ENCODE measurements around the gene TCAF2.
"Not testable (repeated sequence)": the region's sequence is repeated elsewhere in the genome, so short reads cannot be mapped to it uniquely, and the experiment has no call there.

Gene TCAF2

DNA sequence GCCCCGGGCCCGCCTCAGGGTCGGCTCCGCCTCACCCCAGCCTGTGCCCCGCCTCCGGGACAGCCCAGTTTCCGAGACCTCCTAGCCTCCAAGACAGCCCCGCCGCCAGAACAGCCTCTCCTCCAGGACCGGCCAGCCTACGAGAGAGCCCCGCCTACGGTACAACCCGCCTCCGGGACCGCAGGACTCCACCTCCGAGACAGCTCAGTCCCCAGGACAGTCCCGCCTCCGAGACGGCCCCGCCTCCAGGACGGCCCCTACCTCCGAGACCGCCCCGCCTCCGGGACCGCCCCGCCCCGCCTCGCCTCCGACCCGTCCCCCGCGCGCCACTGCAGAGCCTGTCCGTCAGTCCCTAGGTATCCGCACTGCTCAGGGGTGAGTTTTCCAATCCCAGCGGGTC lies at the start of gene TCAF2:
Gene TCAF2, plus strand, starts transcription at position 329 of the 400 bp plus-strand sequence.
- H3K4me3 ChIP-seq (ENCODE audit: low read depth, low read length): not testable (repeated sequence)

DNA sequence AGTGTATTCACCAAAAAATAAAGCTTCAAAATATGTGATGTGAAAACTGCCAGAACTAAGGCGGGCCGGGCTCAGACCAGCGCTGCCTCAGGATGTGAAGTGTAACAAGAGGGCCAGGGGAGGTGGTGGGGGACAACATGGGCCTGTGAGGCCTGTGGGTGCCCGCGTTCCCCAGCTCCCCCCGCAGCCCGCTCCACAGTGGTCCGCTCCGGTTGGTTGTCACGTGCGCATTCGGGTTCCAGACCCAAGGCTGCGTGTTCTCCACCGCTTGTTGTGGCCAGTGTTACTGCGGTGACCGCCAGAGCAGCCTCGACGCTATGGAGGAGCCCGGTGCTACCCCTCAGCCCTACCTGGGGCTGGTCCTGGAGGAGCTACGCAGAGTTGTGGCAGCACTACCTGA lies 49.3 kb upstream of the TCAF2 start, which contains the start of gene CTAGE15:
Gene CTAGE15, plus strand, starts transcription at position 301 of the 400 bp plus-strand sequence. Its CDS starts 17 bp downstream, at position 318.
- H3K4me3 ChIP-seq (ENCODE audit: low read depth, low read length): not testable (repeated sequence)

DNA sequence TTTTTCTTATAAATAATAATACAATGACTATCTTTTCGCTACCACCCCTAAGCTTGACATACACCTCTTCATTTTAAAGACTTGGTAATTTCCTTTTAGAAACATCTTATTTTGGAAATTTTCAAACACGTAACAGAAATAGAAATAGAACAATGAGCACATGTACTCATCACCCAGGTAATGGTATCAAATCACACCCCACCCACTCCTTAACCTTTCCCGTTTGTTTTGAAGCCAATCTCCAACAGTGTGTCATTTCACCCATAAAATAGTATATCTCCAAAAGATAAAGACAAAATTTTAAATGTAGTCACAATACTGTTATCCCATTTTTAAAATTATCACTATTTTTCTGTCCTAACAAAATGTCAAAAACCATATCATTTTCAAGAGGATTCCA lies 32.6 kb upstream of the TCAF2 start:
- not testable (repeated sequence) for H3K4me3 ChIP-seq (ENCODE audit: low read depth, low read length)

DNA sequence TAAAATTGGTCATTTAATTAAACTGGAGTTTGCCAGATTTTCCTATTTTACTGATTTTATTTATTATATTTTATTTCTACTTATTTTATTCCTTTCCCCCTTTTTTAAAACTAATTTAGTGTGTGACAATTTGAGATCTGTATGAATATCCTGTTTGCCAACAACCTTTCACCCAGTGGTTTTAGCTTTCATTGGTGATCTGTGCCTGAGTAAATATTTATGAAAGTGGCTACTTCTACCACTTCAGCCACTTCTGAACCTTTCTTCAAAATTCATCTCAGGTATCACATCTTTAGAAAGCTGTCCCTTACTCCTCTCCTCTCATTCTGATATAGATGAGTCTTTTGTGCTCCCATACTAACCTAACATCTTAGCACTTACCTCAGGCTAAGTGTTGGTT lies 30.9 kb upstream of the TCAF2 start:
- H3K4me3 ChIP-seq (ENCODE audit: low read depth, low read length): not testable (repeated sequence)

DNA sequence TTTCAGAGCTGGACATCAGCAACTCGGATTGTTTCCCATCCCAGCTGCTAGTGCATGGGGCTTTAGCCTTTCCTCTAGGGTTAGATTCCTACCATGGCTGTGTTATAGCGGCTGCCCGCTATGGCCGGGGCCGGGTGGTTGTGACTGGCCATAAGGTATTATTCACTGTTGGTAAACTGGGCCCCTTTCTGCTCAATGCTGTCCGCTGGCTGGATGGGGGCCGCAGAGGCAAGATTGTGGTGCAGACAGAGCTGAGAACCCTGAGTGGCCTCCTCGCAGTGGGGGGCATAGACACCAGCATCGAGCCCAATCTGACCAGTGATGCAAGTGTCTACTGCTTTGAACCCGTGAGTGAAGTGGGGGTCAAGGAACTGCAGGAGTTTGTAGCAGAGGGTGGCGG lies 22.7 kb upstream of the TCAF2 start:
- not testable (repeated sequence) for H3K4me3 ChIP-seq (ENCODE audit: low read depth, low read length)

DNA sequence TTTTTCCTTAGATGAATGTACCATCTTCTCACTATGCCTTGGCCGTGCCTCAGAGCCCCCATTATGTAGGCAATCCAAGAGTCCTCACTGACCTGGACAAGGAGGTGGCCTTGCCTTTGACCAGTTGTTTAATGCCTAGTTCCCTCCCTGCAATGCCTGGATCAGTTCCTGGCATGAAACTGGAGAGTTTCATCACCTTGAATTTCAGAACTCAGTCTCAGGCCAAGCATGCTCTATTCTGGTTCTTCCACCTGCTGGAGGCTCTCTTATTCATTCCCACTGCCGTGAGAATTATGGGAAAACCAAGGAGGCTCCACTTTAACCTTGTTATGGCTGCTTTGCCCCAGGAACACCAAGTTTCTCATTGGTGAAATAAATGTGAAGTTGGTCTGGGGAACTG lies 17.2 kb upstream of the TCAF2 start:
- not testable (repeated sequence) for H3K4me3 ChIP-seq (ENCODE audit: low read depth, low read length)

DNA sequence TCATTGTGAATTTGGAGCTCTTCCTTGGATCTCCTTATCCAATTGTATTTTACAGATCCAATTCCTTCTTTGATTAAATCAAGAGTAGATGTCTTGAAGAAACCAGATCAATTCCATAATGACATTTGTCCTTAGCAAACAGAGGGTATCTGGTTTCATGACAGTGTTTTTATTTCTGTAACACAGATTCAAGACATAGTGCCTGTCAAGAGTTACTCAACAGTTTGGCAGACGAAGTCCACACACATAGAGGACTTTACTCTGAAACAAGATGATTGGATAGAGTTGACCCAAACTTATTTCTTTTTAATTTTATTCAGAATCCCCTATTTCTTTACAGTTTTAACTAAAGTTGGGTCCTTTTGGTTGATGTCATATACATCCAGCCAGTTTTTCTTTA lies 14.7 kb upstream of the TCAF2 start:
- not testable (repeated sequence) for H3K4me3 ChIP-seq (ENCODE audit: low read depth, low read length)

DNA sequence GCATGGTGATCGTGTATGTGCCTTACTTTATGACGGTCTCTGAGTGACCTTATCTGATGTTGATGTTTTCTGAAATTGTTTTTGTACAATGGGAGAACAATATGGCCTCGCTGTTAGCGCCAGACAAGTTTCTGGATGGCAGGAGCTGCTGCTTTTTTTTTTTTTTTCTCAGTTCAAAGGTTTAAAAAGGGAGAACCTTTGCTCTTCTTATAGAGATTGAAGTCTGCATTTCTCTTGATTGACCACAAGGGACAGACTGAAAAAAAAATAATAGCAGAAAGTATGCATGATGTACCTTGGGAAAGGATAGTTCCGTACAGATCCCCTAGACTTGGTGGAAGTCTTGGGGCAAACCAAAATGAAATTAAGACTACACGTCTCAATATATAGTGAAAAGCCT lies 5.2 kb upstream of the TCAF2 start:
- not testable (repeated sequence) for H3K4me3 ChIP-seq (ENCODE audit: low read depth, low read length)

DNA sequence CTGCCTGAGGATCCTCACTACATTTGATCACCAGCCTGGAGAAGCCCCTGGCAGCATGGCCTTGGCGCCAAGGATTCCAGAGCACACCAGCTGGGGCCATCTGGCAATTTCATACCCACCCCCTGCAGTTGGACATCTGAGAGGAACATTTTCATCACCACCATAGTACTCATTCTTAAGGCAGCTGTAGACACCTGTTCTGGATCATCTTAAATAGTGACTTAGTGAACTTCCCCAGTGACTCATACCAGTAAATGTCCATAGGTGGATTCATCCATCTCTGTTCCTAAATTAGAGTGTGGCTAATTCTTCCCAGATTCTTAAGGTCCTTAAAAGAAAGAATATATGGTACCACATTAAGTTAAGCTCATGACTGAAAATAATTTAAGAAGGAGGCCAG lies 3.6 kb upstream of the TCAF2 start:
- not testable (repeated sequence) for H3K4me3 ChIP-seq (ENCODE audit: low read depth, low read length)

DNA sequence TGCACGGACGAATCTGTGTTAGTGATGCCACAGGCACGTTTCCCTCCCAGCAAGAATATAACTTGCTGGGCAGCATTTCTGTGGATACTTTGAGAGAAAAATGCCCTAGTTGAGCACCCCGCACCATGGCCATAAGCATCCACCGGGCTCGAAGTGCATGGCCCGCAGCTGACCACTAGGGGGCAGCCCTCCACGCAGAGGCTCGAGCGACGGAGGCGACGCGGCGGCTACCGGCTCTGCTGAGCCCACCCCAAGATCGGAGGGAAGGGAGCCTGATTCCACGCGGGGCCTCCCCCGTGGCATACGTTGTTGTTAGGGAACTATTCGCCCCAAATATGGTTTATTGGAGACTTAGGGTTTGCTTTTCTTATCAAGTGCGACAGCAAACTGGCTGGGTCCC lies 716 bp upstream of the TCAF2 start:
- H3K4me3 ChIP-seq (ENCODE audit: low read depth, low read length): not testable (repeated sequence)

DNA sequence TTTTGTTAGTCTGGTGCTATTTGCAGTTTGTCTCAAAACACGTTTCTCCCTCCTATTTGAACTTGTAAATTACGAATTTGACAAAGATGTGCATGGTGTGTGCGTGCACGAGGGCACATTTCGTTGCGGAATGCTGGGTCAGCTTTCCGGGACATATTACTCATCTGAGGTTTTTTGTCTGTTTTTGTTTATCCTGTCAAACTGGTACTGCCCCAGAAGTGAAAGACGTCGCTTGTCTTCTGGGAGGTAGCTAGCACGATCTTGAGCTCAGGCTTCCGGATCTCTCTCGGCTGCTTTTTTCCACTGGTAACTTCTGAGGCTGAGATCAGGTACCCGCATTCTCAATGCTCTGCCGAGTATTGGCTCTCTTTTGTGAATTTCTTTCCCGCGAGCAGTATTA lies 401 bp downstream of the TCAF2 start:
- H3K4me3 ChIP-seq (ENCODE audit: low read depth, low read length): not testable (repeated sequence)

DNA sequence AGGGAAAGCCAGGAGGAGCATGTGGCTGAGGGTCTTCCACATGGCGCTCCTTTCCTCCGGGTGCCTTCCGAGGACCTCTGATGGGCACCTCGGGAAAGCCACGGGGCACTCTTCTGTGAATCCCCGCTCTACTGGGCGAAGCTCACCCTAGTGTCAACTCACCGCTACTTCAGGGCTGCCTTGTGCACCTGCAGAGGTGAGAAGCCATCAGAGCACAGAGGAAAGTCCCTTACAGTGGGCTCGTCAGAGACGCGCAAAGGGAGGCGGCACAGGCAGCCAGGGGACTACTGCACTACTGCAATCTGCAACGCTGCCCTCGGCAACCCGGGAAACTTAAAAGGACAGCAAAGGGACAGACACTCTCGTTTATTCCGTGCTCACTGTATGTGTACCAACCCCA lies 1.4 kb downstream of the TCAF2 start:
- not testable (repeated sequence) for H3K4me3 ChIP-seq (ENCODE audit: low read depth, low read length)

DNA sequence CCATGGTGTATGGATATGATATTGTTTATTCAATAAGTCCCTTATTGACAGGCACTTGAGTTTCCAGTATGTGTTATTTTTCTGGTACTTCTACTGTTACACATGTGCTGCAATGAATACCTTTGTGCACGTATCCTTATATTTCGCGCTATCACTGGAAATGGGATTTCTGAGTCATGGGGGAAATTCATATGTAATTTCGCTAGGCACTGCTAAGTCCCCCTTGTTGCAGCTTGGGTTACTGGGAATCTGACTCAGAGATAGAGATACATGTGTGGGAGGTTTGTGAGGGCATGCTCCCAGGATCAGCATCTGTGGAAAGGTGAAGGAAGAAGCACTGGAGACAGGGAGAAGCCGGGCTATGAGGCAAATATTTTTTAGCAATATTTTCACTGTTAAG lies 9.9 kb downstream of the TCAF2 start:
- H3K4me3 ChIP-seq (ENCODE audit: low read depth, low read length): not testable (repeated sequence)

DNA sequence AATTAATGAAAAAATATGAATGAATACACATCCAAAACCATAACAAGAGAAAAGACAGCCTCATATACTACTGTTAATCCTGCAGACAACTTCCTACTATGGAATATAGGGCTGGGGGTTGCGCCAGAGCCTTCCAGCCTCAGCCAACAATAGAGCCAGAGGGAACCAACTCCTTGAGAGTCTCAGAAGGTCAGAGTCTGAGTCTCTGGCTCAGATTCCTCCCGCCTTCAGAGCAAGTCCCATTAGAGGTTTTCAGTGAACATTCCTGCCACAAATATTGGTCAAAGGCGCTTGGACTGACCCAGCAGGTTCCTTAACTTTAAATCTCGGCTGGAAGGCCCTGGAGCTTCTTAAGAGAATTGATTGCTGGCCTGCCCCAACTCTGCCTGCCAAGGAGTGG lies 11.7 kb downstream of the TCAF2 start:
- H3K4me3 ChIP-seq (ENCODE audit: low read depth, low read length): not testable (repeated sequence)

DNA sequence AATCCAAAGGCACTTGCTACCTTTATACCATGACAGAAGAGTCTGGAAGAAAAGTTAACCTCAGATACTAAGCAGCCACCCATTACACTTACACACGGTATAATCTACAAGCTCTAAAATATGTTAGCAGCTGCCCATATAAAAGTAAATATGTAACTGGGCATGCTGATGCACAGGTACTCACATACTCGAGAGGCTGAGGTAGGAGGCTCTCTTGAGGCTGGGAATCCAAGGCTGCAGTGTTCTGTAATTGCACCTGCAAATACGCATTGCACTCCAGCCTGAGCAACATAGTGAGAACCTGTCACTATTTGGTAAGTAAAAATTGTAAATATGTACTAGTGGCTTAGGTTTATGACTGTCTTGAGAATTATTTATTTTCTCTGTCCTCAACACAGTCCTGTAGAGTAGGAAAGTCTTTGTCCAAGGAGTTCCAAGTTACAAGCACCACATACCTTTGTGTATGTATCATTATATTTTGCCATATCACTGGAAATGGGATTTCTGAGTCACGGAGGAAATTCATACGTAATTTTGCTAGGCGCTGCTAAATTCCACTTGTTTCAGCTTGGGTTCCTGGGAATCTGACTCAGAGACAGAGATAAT lies 12.3 kb downstream of the TCAF2 start:
- H3K4me3 ChIP-seq (ENCODE audit: low read depth, low read length): not testable (repeated sequence)

DNA sequence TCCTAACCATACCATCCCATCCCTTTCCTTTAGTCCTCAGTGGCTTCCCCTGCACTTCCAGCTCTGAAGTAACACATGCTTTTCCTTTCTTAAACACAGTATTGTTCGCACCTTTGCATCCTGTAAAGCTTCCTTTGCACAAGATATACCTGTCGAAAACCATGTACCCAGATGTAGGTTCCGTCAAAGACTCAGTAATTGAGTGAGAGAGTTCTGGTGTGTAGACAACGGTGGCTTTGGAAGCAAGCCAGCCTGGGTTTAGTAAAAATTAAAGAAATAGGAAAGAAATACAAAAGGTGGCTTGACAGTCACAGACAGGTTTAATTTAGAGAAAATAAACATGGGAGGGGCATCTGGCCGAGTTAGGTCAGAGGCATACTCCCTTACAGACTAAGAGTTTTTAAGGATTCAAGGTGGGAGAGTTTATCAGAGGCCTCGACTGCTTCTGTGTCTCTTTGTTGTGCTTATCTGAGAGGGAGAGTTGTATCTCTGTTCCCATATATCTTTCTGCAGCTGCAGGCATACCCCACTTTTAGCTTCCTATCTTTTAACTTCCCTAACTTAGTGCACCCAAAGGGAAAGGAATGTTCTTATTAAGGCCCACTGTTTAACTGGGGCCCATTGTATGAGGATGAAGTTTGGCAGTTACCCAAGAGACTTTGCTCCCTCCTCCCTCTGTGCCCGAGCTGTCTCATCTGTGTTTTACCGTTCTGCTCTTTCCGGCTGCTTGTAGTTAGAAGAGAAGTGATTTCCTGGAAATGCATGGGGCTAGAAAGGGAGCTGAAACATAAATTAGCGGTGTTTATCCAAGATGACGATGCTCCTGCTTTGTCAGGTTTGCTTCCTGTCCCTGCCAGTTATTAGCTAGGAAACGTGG lies 14.8 kb downstream of the TCAF2 start:
- not testable (repeated sequence) for H3K4me3 ChIP-seq (ENCODE audit: low read depth, low read length)

DNA sequence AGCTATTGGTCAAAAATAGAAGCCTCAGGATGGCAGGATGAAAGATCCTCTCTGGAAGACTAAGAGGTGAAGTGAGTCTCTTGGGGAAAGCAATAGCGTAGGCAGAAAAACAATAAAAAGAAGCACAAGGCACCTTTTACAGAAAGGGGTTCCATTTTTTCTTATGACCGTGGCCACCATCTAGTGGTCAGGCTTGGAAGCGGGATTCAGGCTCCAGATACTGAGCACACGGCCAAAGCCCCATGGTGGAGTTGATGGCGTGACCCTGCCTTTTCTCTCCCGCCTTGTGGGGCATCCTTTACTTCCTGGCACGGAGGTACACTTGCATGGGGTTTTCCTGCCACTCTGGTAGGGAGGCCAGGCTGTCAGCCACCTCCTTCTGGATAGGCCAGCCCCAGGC lies 18.6 kb downstream of the TCAF2 start:
- H3K4me3 ChIP-seq (ENCODE audit: low read depth, low read length): not testable (repeated sequence)

DNA sequence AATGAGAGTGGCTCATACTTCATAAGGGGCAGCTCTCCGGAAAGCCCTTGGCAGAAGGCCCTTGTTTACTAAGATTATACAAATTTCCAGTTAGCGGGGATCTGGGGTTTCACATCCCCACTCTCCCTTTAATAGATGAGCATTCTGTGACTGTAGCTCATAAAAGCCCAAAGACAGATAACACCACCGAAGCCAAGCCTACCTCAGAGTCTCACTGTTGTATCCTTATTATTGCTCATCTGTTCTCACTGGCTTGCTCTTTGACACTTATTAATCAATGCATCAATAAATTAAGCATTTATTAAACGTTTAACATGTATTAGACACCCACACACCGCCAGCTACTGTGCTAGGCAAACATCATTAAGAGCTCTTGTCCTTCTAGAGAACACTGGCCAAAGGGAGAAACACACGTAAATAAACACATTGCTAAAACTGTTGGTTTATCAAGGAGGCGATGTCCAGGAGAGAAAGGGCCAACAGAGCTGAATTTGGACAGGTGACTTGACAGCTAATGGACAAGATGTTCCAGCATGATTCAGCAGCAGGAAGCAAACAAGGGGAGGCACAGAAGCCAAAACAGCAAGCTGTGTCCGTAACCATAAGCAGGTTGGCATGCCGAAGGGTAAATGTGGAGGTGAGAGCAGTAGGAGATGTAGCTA lies 19.9 kb downstream of the TCAF2 start:
- not testable (repeated sequence) for H3K4me3 ChIP-seq (ENCODE audit: low read depth, low read length)

DNA sequence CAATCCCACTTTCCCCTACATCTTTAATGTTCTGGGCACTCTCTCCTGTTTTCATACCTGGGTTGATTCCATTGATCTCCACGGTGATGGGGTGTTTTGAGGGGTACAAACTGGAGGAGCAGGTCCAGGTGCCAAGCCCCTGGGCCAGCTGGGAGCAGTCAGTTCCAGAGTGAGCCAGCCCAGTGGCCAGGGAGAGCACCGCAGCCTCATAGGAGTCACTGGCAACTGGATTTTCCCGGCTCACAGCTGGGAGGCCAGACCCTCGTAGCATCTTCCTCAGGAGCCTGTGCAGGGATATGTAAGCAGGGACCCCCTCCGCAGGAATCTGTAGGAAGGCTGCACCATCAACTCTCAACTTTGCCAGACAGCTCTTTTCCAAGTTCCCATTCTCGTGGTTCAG lies 25.8 kb downstream of the TCAF2 start:
- H3K4me3 ChIP-seq (ENCODE audit: low read depth, low read length): not testable (repeated sequence)

DNA sequence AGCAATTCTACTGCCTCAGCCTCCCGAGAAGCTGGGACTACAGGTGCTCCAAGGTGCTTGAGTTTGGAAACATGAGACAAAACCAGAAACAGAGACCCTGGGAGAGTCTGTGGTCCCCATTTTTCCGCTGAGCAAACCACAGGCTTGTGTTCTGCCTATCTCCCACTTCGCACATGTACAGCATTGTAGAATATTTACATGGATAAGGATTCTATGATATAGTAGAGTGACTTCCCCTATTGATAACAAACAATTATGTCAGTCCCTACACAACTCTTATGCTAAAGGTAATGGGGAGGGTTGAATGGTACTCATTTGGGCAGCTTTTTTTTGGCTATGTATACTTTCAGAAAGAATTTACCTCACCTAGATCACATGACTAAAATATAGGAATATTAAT lies 29.1 kb downstream of the TCAF2 start:
- not testable (repeated sequence) for H3K4me3 ChIP-seq (ENCODE audit: low read depth, low read length)

DNA sequence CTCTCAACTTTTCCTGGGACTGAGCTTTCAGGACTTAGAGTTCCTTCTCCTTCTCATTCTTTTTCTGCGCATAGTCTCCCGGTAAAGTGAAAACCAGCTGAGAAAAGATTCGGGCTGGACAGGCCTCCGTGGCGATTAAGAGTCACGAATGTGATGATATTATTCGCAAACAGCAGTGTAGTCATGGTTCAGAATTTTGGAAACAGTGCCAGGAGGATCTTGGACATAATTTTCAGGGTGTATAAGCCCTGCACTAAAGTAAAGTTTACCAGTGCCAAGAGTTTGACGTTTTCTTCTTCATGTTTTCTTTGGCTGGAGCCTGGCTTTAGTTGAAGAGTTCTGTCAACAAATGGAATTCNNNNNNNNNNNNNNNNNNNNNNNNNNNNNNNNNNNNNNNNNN lies 29.7 kb downstream of the TCAF2 start:
- not testable (repeated sequence) for H3K4me3 ChIP-seq (ENCODE audit: low read depth, low read length)

Measured in WI38 (cell line).